GM23248 (cell line): ENCODE measurements around the gene C3.
"Not testable (repeated sequence)": the region's sequence is repeated elsewhere in the genome, so short reads cannot be mapped to it uniquely, and the experiment has no call there.

Source experiments
- EZH2 ChIP-seq: fragments of 200-600 bp; sonication (generic); IDR thresholded peaks from 2 replicates; pipeline ENCODE4 v1.6.1; 2018; ENCODE audit warnings: antibody characterized with exemption, mild to moderate bottlenecking; ENCODE audit not compliant: insufficient read depth, poor library complexity, severe bottlenecking
- EZH2phosphoT487 ChIP-seq: fragments of 200-600 bp; sonication (generic); IDR thresholded peaks from 2 replicates; pipeline ENCODE4 v1.6.1; 2018; ENCODE audit warnings: antibody characterized with exemption, moderate library complexity, mild to moderate bottlenecking, low read depth; ENCODE audit not compliant: insufficient read depth

- TF ChIP-seq EZH2, EZH2phosphoT487: not testable (repeated sequence)
These were observed 64.1 kb downstream of the C3 start for GRCh38 chr19:6656390-6656789.
